ENCODE results near the gene ZSCAN9. TPM values are rescaled to one million over a fixed set of nuclear protein-coding genes. Genes with fewer than 3 reads are reported as not detected.

Gene ZSCAN9
- total RNA-seq, 1 experiment from 2014 or later = 14.4 TPM

DNA sequence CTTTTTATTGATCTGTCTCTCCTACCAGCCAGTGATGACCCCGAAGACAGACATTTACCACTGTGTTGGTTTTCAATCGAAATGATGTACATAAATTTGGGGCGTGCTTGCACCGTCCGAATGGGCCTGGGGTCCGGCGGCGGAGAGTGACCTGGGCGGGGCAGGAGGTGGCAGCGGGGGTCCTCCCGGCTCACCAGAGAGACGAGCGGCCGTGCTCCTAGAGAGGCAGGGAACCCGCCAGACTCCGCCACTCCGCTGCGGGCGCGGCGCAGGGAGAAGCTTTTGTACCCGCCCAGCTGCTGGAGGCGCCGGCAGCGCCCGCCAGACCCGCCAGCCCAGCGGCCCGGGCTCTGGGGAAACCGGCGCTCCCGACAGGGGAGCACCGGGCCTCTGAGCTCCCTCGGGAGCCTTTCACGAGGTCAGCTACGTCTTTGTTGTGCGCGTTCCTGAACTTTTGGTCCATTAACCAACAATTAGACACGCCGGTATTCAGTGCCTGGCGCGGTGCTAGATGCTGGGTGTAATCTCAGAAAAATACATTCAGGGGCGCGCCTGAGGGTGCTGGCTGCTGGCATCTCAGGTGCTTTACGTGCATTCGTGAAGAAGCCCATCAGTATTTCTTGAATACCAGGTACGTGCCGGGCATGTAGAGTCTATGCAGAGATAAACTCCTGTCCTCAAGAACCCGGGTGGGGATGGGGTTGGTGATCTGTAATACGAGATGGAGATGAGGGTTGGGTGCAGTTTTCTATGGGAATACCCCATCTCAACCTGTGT, 56.4 kb downstream of the ZSCAN9 start, which contains the start of gene PGBD1:
Gene PGBD1 (plus strand): TSS at position 285 of the 777 bp plus-strand sequence. CDS start 2,242 bp downstream, outside the sequence.
- ATAC-seq (peak; percentile 98), DNase-seq (ENCODE audit: low read depth, low spot score) (no peak)
- Histone ChIP-seq H3K27me3 (ENCODE audit: control insufficient read depth, insufficient read depth, low read length) (no peaks in the 10 kb centered on the region), H3K4me3 (ENCODE audit: low read depth in 2 of 2, low read length in 2 of 2) (peak within 1 kb of the TSS; percentile 68 to 82), H3K36me3 (ENCODE audit: control insufficient read depth, insufficient read depth, low read length) (0 out of 2 replicates have a peak, but pooled peaks cover 3% of the 10 kb centered on the region), H3K4me1 (ENCODE audit: control insufficient read depth, insufficient read depth, low read length) (peaks cover 7% of the 10 kb centered on the region; the same call in 1 of the 2 replicates), H3K27ac (ENCODE audit: low read length) (peak within 1 kb of the TSS; percentile 89), H3K9me3 (ENCODE audit: control insufficient read depth, insufficient read depth, low read depth, low read length) (no peaks in the 10 kb centered on the region; the same call in 1 of the 2 replicates)
- no TSS peak for BruUV-seq (replicated peaks)
- CTCF ChIA-PET = interaction anchor here (0.6 kb wide), 1 partner anchor 64 kb away, joined by 3 read pairs; no protein-coding TSS in a partner anchor
- TF ChIP-seq, protein P1, sequence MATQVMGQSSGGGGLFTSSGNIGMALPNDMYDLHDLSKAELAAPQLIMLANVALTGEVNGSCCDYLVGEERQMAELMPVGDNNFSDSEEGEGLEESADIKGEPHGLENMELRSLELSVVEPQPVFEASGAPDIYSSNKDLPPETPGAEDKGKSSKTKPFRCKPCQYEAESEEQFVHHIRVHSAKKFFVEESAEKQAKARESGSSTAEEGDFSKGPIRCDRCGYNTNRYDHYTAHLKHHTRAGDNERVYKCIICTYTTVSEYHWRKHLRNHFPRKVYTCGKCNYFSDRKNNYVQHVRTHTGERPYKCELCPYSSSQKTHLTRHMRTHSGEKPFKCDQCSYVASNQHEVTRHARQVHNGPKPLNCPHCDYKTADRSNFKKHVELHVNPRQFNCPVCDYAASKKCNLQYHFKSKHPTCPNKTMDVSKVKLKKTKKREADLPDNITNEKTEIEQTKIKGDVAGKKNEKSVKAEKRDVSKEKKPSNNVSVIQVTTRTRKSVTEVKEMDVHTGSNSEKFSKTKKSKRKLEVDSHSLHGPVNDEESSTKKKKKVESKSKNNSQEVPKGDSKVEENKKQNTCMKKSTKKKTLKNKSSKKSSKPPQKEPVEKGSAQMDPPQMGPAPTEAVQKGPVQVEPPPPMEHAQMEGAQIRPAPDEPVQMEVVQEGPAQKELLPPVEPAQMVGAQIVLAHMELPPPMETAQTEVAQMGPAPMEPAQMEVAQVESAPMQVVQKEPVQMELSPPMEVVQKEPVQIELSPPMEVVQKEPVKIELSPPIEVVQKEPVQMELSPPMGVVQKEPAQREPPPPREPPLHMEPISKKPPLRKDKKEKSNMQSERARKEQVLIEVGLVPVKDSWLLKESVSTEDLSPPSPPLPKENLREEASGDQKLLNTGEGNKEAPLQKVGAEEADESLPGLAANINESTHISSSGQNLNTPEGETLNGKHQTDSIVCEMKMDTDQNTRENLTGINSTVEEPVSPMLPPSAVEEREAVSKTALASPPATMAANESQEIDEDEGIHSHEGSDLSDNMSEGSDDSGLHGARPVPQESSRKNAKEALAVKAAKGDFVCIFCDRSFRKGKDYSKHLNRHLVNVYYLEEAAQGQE (IDR thresholded peaks at IDR 0.05; ENCODE audit: insufficient read depth in 1 of 2, low read depth in 2 of 2, low read length in 1 of 2) = no peak
- TF ChIP-seq POLR2AphosphoS5 (IDR thresholded peaks at IDR 0.05; ENCODE audit: low read depth, low read length) (peak; percentile 68), TCF7L2 (IDR thresholded peaks at IDR 0.05; ENCODE audit: low read depth, low read length) (no peak; the same call in 1 of the 2 replicates), SIN3A (IDR thresholded peaks at IDR 0.05; ENCODE audit: borderline replicate concordance, insufficient read depth, low read depth, low read length) (peak; percentile 57; the same call in 1 of the 2 replicates)
- TF ChIP-seq, protein P2, sequence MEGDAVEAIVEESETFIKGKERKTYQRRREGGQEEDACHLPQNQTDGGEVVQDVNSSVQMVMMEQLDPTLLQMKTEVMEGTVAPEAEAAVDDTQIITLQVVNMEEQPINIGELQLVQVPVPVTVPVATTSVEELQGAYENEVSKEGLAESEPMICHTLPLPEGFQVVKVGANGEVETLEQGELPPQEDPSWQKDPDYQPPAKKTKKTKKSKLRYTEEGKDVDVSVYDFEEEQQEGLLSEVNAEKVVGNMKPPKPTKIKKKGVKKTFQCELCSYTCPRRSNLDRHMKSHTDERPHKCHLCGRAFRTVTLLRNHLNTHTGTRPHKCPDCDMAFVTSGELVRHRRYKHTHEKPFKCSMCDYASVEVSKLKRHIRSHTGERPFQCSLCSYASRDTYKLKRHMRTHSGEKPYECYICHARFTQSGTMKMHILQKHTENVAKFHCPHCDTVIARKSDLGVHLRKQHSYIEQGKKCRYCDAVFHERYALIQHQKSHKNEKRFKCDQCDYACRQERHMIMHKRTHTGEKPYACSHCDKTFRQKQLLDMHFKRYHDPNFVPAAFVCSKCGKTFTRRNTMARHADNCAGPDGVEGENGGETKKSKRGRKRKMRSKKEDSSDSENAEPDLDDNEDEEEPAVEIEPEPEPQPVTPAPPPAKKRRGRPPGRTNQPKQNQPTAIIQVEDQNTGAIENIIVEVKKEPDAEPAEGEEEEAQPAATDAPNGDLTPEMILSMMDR (IDR thresholded peaks at IDR 0.05) = no peak
- POLR2A ChIA-PET = no interaction called here
- intact Hi-C loops (cut with micrococcal nuclease; ENCODE audit: unreplicated experiment) = no loop called here
- in situ Hi-C loops (cut with HindIII; ENCODE audit: low pct_unique_long_range_greater_than_20kb, low sequenced_read_pairs) = no loop called here

DNA sequence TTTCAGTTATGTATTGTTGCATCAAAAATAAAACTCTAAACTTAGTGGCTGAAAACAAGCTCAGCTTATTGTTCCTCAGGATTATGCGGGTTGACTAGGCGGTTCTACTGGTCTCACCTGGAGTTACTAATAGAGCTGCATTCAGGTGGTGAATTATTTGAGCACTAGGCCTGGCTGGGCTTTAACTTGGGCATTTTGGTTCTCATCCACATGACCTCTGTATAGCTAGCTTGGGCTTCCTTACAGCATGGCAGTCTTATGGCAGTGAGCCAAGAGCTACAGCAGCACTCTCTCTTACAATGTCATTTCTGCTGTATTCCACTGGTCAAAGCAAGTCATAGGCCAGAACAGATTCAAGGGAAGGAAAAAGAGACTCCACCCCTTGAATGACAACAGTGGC, 57.9 kb downstream of the ZSCAN9 start:
- Histone ChIP-seq H3K36me3 (ENCODE audit: control insufficient read depth, insufficient read depth, low read length) (0 out of 2 replicates have a peak, but pooled peaks cover 3% of the 10 kb centered on the region), H3K27me3 (ENCODE audit: control insufficient read depth, insufficient read depth, low read length) (no peaks in the 10 kb centered on the region), H3K4me3 (ENCODE audit: low read depth in 2 of 2, low read length in 2 of 2) (no peak overlapping the region), H3K27ac (ENCODE audit: low read length) (no peak overlapping the region), H3K9me3 (ENCODE audit: control insufficient read depth, insufficient read depth, low read depth, low read length) (no peaks in the 10 kb centered on the region; the same call in 1 of the 2 replicates), H3K4me1 (ENCODE audit: control insufficient read depth, insufficient read depth, low read length) (peaks cover 7% of the 10 kb centered on the region; the same call in 1 of the 2 replicates)
- in situ Hi-C loops (cut with HindIII; ENCODE audit: low pct_unique_long_range_greater_than_20kb, low sequenced_read_pairs) (no loop called here), intact Hi-C loops (cut with micrococcal nuclease; ENCODE audit: unreplicated experiment) (no loop called here)
- TF ChIP-seq, protein P1 (IDR thresholded peaks at IDR 0.05; ENCODE audit: insufficient read depth in 1 of 2, low read depth in 2 of 2, low read length in 1 of 2) = no peak
- TF ChIP-seq SIN3A (IDR thresholded peaks at IDR 0.05; ENCODE audit: borderline replicate concordance, insufficient read depth, low read depth, low read length) = no peak
- TF ChIP-seq, protein P2 (IDR thresholded peaks at IDR 0.05) = no peak
- no peak for DNase-seq (ENCODE audit: low read depth, low spot score)
- CTCF ChIA-PET = no interaction called here
- POLR2A ChIA-PET = no interaction called here
- BruUV-seq (replicated peaks) = no TSS peak
- no peak for ATAC-seq
